ENCODE measurements around the gene CDH1.
A peak's percentile ranks its signal among the peaks of the same experiment; 100 is the strongest.
"Not testable (repeated sequence)": the region's sequence is repeated elsewhere in the genome, so short reads cannot be mapped to it uniquely, and the experiment has no call there.

Gene CDH1

DNA sequence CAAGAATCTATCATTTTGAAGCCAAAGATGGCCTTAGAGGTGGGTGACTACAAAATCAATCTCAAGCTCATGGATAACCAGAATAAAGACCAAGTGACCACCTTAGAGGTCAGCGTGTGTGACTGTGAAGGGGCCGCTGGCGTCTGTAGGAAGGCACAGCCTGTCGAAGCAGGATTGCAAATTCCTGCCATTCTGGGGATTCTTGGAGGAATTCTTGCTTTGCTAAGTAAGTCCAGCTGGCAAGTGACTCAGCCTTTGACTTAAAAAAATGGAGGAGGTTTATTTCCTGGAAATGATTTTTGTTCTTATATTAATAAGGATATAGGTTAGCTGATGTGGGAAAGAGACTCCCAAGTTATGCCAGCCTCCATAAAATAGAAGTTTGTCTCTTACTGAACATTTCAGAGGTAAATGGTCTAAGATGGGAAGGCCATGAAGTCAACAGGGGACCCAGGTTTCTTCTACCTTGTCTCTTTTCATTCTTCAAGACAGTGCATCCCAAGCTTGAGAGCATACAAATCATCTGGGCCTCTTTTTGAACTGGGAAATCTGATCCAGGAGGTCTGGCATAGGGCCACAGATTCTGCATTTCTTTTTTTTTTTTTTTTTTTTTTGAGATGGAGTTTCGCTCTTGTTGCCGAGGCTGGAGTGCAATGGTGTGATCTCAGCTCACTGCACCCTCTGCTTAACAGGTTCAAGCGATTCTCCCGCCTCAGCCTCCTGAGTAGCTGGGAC lies 86.5 kb downstream of the CDH1 start:
- peak; percentile 61 for DNase-seq (ENCODE audit: low read depth)

DNA sequence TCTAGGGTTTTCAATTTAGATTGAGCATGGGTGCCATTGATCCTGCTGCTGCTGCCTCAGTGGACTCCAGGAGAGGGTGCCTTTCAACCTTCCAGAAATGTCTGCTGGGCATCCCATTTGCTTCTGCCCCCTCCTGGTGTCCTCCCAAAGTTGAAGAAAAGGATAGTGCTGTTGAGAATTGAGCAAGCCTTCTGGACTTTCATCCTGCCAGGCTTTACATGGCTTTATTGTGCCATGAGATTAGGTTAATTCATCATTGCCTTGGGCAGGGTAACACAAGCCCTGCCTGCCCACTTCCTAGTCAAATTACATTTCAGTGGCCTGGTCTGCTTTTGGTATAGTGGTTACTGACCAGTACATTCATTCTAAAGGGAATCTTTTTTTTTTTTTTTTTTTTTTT lies 88.3 kb downstream of the CDH1 start:
- TF ChIP-seq, protein P1, sequence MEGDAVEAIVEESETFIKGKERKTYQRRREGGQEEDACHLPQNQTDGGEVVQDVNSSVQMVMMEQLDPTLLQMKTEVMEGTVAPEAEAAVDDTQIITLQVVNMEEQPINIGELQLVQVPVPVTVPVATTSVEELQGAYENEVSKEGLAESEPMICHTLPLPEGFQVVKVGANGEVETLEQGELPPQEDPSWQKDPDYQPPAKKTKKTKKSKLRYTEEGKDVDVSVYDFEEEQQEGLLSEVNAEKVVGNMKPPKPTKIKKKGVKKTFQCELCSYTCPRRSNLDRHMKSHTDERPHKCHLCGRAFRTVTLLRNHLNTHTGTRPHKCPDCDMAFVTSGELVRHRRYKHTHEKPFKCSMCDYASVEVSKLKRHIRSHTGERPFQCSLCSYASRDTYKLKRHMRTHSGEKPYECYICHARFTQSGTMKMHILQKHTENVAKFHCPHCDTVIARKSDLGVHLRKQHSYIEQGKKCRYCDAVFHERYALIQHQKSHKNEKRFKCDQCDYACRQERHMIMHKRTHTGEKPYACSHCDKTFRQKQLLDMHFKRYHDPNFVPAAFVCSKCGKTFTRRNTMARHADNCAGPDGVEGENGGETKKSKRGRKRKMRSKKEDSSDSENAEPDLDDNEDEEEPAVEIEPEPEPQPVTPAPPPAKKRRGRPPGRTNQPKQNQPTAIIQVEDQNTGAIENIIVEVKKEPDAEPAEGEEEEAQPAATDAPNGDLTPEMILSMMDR (IDR thresholded peaks at IDR 0.05; ENCODE audit: insufficient read depth, low read depth, low read length, missing control alignments), result peak; percentile 14
- no peak overlapping the region for H3K4me3 ChIP-seq (ENCODE audit: low read length)
- DNase-seq (ENCODE audit: low read depth), result no peak

More for the DNA sequence above, 86.5 kb downstream of the CDH1 start:
- no peak overlapping the region for H3K4me3 ChIP-seq (ENCODE audit: low read length)
- TF ChIP-seq, protein P1 (IDR thresholded peaks at IDR 0.05; ENCODE audit: insufficient read depth, low read depth, low read length, missing control alignments), result no peak

DNA sequence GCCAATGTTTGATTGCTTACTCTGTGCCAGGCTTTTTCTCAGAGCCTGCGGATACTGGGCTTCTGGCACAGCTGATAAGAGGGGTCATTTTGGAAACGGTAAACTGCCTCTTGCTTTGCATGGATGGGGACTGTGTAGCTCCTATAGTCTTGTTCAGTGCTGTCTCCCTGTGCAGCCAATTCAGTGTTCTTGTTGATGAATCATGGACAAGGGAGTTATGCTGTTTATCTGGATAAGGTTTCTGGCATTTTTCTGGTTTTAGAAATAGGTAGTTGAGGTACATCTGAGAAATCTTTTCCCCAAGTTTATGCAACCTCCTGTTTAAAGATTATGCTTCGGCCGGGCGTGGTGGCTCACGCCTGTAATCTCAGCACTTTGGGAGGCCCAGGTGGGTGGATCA lies 89.6 kb downstream of the CDH1 start:
- TF ChIP-seq, protein P1 (IDR thresholded peaks at IDR 0.05; ENCODE audit: insufficient read depth, low read depth, low read length, missing control alignments), result no peak
- no peak for DNase-seq (ENCODE audit: low read depth)
- no peak overlapping the region for H3K4me3 ChIP-seq (ENCODE audit: low read length)

DNA sequence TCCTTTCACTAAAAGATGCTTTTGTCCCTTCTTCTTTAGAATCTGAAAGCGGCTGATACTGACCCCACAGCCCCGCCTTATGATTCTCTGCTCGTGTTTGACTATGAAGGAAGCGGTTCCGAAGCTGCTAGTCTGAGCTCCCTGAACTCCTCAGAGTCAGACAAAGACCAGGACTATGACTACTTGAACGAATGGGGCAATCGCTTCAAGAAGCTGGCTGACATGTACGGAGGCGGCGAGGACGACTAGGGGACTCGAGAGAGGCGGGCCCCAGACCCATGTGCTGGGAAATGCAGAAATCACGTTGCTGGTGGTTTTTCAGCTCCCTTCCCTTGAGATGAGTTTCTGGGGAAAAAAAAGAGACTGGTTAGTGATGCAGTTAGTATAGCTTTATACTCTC lies 96.2 kb downstream of the CDH1 start:
- no peak for DNase-seq (ENCODE audit: low read depth)
- no peak overlapping the region for H3K4me3 ChIP-seq (ENCODE audit: low read length)
- TF ChIP-seq, protein P1 (IDR thresholded peaks at IDR 0.05; ENCODE audit: insufficient read depth, low read depth, low read length, missing control alignments), result no peak

DNA sequence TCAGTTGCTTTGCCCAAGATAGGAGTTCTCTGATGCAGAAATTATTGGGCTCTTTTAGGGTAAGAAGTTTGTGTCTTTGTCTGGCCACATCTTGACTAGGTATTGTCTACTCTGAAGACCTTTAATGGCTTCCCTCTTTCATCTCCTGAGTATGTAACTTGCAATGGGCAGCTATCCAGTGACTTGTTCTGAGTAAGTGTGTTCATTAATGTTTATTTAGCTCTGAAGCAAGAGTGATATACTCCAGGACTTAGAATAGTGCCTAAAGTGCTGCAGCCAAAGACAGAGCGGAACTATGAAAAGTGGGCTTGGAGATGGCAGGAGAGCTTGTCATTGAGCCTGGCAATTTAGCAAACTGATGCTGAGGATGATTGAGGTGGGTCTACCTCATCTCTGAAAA lies 97.5 kb downstream of the CDH1 start:
- TF ChIP-seq, protein P1 (IDR thresholded peaks at IDR 0.05; ENCODE audit: insufficient read depth, low read depth, low read length, missing control alignments), result no peak
- no peak for DNase-seq (ENCODE audit: low read depth)
- no peak overlapping the region for H3K4me3 ChIP-seq (ENCODE audit: low read length)

DNA sequence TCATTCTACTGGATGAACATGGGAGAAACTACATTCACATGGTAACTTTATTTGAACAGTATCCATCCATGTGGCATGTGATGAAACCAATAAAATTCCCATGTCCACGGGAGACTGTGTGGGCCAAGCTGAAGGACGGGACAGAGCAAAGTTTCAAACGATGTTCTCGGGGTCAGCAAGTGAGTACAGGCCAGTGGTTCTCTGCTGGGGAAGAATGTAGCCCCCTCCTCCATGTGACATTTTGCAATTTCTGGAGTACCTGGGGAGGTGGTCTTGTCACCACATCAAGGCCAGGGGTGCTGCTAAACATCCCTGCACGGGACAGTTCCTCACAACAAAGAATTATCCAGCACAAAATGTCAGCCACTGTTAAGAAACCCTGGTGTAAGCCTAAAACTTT lies 98.9 kb downstream of the CDH1 start:
- no peak overlapping the region for H3K4me3 ChIP-seq (ENCODE audit: low read length)
- DNase-seq (ENCODE audit: low read depth), result no peak
- TF ChIP-seq, protein P1 (IDR thresholded peaks at IDR 0.05; ENCODE audit: insufficient read depth, low read depth, low read length, missing control alignments), result no peak

DNA sequence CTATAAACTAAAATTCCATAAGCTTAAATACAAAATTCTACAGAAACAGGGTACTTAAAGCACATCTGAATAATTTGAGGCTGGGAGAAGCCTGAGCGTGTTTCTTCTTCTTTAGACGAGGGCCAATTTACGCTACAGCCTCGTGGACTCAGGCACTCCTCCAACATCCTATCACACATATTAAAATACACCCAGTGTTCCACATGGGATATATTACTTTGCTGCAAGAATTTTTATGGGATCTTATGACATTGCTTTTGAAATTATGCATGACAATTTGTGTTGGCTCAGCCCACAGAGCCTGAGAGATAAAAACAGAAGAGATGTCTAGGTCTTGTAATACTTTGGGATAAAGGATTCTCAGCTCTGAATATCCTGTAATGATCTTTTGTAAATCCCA lies 102.7 kb downstream of the CDH1 start:
- no peak for DNase-seq (ENCODE audit: low read depth)
- TF ChIP-seq, protein P1 (IDR thresholded peaks at IDR 0.05; ENCODE audit: insufficient read depth, low read depth, low read length, missing control alignments), result no peak
- no peak overlapping the region for H3K4me3 ChIP-seq (ENCODE audit: low read length)

DNA sequence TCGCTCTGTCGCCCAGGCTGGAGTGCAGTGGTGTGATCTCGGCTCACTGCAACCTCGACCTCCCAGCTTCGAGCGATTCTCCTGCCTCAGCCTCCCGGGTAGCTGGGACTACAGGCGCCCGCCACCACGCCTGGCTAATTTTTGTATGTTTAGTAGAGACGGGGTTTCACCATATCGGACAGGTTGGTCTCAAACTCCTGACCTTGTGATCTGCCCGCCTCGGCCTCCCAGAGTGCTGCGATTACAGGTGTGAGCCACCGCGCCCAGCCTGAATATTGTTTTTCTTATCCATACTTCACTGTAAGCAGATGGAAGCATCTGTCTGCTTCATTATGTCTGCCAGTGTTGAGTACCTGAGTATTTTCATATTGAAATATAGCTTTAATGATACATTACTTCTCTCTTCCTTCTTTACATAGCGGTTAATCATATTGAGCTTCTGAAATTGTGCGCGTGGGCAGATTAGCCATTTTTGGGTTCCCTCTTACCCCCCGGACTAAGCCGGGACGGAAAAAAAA lies 105.9 kb downstream of the CDH1 start:
- DNase-seq (ENCODE audit: low read depth), result not testable (repeated sequence)
- H3K4me3 ChIP-seq (ENCODE audit: low read length), result peak overlapping the region; percentile 78
